PFSK-1 (cell line): ENCODE data around the gene CRADD.

ENCODE experiments used
- FOXP2 ChIP-seq: optimal IDR thresholded peaks from 2 replicates; pipeline ENCODE3; 2011; ENCODE audit warnings: borderline replicate concordance, control low read depth, inconsistent platforms; ENCODE audit not compliant: insufficient read depth; ENCODE audit errors: extremely low read length, extremely low read depth
- POLR2AphosphoS5 ChIP-seq: IDR thresholded peaks from 2 replicates; pipeline ENCODE4 v1.6.1; 2012; ENCODE audit warnings: low read depth, mild to moderate bottlenecking, control low read depth, low read length, moderate library complexity
- REST ChIP-seq, 2 experiments: IDR thresholded peaks; 2 replicates each; pipeline versions ENCODE4 v1.6.1 to v1.8.0; 2011 to 2012; ENCODE audit warnings: low read depth in 2 of 2, low read length in 2 of 2, control low read depth in 1 of 2, inconsistent platforms in 1 of 2, mild to moderate bottlenecking in 1 of 2, moderate library complexity in 1 of 2; ENCODE audit not compliant: insufficient read depth in 1 of 2
- SIN3A ChIP-seq: IDR thresholded peaks from 2 replicates; pipeline ENCODE4 v1.6.1; 2012; ENCODE audit warnings: mild to moderate bottlenecking, low read length, moderate library complexity, borderline replicate concordance; ENCODE audit not compliant: insufficient read depth
- TAF1 ChIP-seq: IDR thresholded peaks from 2 replicates; pipeline ENCODE4 v1.6.1; 2012; ENCODE audit warnings: low read length, control low read depth, borderline replicate concordance; ENCODE audit not compliant: insufficient read depth

CRADD gene

GRCh38 chr12:93908846-93909567, 231.8 kb downstream of the CRADD start:
- no peak for TF ChIP-seq SIN3A
- TF ChIP-seq REST (IDR thresholded peaks at IDR 0.05; ENCODE audit: insufficient read depth in 1 of 2, low read depth in 2 of 2, low read length in 2 of 2), result no peak
- no peak for TF ChIP-seq TAF1

- TF ChIP-seq TAF1 (no peak), POLR2AphosphoS5 (no peak), FOXP2 (no peak), REST (IDR thresholded peaks at IDR 0.05; ENCODE audit: insufficient read depth in 1 of 2, low read depth in 2 of 2, low read length in 2 of 2) (no peak)
These were observed 234.2 kb downstream of the CRADD start for GRCh38 chr12:93911396-93911795.

- TF ChIP-seq TAF1, result no peak
- TF ChIP-seq REST (IDR thresholded peaks at IDR 0.05; ENCODE audit: insufficient read depth in 1 of 2, low read depth in 2 of 2, low read length in 2 of 2), result no peak
These were observed 235.0 kb downstream of the CRADD start for GRCh38 chr12:93912086-93912733.

- TF ChIP-seq POLR2AphosphoS5 (no peak), SIN3A (no peak), TAF1 (no peak)
These were observed 236.7 kb downstream of the CRADD start for GRCh38 chr12:93913845-93914244.

GRCh38 chr12:93914281-93914680, 237.1 kb downstream of the CRADD start:
- TF ChIP-seq POLR2AphosphoS5 (no peak), REST (IDR thresholded peaks at IDR 0.05; ENCODE audit: insufficient read depth in 1 of 2, low read depth in 2 of 2, low read length in 2 of 2) (no peak), TAF1 (no peak), FOXP2 (no peak), SIN3A (no peak)
